ENCODE measurements around the gene EEF1AKMT1. TPM values are rescaled to one million over a fixed set of nuclear protein-coding genes. Genes with fewer than 3 reads are reported as not detected.
A peak's percentile ranks its signal among the peaks of the same experiment; 100 is the strongest.
"Not testable (repeated sequence)": the region's sequence is repeated elsewhere in the genome, so short reads cannot be mapped to it uniquely, and the experiment has no call there.

Gene EEF1AKMT1
- total RNA-seq, 1 donor from 2014 or later = 8.8 TPM

- DNase-seq (ENCODE audit: low read depth) = no peak
These were observed 4.5 kb upstream of the EEF1AKMT1 start for GRCh38 chr13:20778311-20778710.

- DNase-seq (ENCODE audit: low read depth) = no peak
These were observed 3.0 kb upstream of the EEF1AKMT1 start for GRCh38 chr13:20776751-20777150.

GRCh38 chr13:20775961-20776360, 2.2 kb upstream of the EEF1AKMT1 start:
- DNase-seq (ENCODE audit: low read depth) = peak; percentile 41

- no peak for DNase-seq (ENCODE audit: low read depth)
These were observed 985 bp upstream of the EEF1AKMT1 start for GRCh38 chr13:20774746-20775145.

GRCh38 chr13:20772401-20773131, 1.2 kb downstream of the EEF1AKMT1 start:
- DNase-seq (ENCODE audit: low read depth) = no peak

GRCh38 chr13:20769834-20770233, 3.9 kb downstream of the EEF1AKMT1 start:
- DNase-seq (ENCODE audit: low read depth) = no peak

GRCh38 chr13:20769091-20769490, 4.7 kb downstream of the EEF1AKMT1 start:
- no peak for DNase-seq (ENCODE audit: low read depth)

- no peak for DNase-seq (ENCODE audit: low read depth)
These were observed 6.3 kb downstream of the EEF1AKMT1 start for GRCh38 chr13:20767309-20767943.

GRCh38 chr13:20760872-20761271, 12.9 kb downstream of the EEF1AKMT1 start:
- DNase-seq (ENCODE audit: low read depth) = no peak

GRCh38 chr13:20754009-20754408, 19.8 kb downstream of the EEF1AKMT1 start:
- DNase-seq (ENCODE audit: low read depth) = no peak

- no peak for DNase-seq (ENCODE audit: low read depth)
These were observed 24.4 kb downstream of the EEF1AKMT1 start for GRCh38 chr13:20749377-20749776.

- not testable (repeated sequence) for DNase-seq (ENCODE audit: low read depth)
These were observed 29.8 kb downstream of the EEF1AKMT1 start for GRCh38 chr13:20743830-20744404.

GRCh38 chr13:20740021-20740420, 33.7 kb downstream of the EEF1AKMT1 start:
- no peak for DNase-seq (ENCODE audit: low read depth)

GRCh38 chr13:20738616-20739015, 35.1 kb downstream of the EEF1AKMT1 start:
- DNase-seq (ENCODE audit: low read depth) = no peak

GRCh38 chr13:20729633-20730585, 43.9 kb downstream of the EEF1AKMT1 start:
- DNase-seq (ENCODE audit: low read depth) = no peak

- no peak for DNase-seq (ENCODE audit: low read depth)
These were observed 45.0 kb downstream of the EEF1AKMT1 start for GRCh38 chr13:20728579-20729311.

GRCh38 chr13:20727856-20728255, 45.9 kb downstream of the EEF1AKMT1 start:
- no peak for DNase-seq (ENCODE audit: low read depth)

GRCh38 chr13:20721454-20722357, 52.1 kb downstream of the EEF1AKMT1 start:
- peak; percentile 13 for DNase-seq (ENCODE audit: low read depth)

- no peak for DNase-seq (ENCODE audit: low read depth)
These were observed 52.7 kb downstream of the EEF1AKMT1 start for GRCh38 chr13:20721058-20721453.

GRCh38 chr13:20720499-20720898, 53.3 kb downstream of the EEF1AKMT1 start:
- DNase-seq (ENCODE audit: low read depth) = no peak

Measured in renal cortical epithelial cell (primary cell).